ENCODE results near the gene YPEL2. TPM values are rescaled to one million over a fixed set of nuclear protein-coding genes. Genes with fewer than 3 reads are reported as not detected.
"Not testable (repeated sequence)": the region's sequence is repeated elsewhere in the genome, so short reads cannot be mapped to it uniquely, and the experiment has no call there.

The YPEL2 gene
- total RNA-seq, 2 donors from 2014 or later, result 11.6 to 20.0 TPM

DNA sequence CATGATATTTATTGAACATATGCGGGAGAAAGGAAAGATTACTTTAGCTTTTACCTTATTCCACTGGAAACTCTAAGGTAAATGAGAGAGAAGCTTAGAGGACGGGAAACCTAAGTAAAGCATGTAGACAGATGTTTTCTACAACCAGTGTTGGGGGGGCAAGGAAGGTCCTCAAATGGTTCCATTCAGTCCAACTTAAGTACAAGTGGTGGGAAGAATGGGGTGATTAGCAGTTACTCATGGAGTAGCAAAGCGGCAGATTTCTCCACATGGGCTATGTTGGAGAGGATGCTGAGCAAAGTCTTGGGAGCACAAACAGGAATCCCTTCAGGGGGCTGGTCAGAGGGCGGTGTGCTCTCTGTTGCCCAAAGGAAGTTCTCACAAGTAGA, 78.6 kb downstream of the YPEL2 start:
- Mint-ChIP-seq H3K9me3 (peaks cover 3% of the 10 kb centered on the region), H3K27me3 (no peaks in the 10 kb centered on the region), H3K27ac (no peak overlapping the region), H3K4me3 (no peak overlapping the region), H3K36me3 (ENCODE audit: low read depth) (no peaks in the 10 kb centered on the region), H3K4me1 (no peaks in the 10 kb centered on the region)
- no peak for ATAC-seq (replicated peaks)

DNA sequence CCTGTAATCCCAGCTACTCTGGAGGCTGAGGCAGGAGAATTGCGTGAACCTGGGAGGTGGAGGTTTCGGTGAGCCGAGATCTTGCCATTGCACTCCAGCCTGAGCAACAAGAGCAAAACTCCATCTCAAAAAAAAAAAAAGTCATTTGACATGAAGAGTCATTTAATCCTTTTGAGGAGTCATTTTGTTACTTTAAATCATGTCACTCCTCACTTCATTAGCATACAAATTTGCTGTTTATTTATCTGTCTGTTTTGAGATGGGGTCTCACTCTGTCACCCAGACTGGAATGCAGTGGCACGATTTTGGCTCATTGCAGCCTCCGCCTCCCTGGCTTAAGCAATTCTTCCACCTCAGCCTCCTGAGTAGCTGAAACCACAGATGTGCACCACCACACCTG, 81.0 kb downstream of the YPEL2 start:
- not testable (repeated sequence) for H3K27ac Mint-ChIP-seq; H3K4me3 Mint-ChIP-seq; H3K9me3 Mint-ChIP-seq; H3K27me3 Mint-ChIP-seq; H3K36me3 Mint-ChIP-seq (ENCODE audit: low read depth); H3K4me1 Mint-ChIP-seq
- ATAC-seq (replicated peaks), result peak; percentile 23

DNA sequence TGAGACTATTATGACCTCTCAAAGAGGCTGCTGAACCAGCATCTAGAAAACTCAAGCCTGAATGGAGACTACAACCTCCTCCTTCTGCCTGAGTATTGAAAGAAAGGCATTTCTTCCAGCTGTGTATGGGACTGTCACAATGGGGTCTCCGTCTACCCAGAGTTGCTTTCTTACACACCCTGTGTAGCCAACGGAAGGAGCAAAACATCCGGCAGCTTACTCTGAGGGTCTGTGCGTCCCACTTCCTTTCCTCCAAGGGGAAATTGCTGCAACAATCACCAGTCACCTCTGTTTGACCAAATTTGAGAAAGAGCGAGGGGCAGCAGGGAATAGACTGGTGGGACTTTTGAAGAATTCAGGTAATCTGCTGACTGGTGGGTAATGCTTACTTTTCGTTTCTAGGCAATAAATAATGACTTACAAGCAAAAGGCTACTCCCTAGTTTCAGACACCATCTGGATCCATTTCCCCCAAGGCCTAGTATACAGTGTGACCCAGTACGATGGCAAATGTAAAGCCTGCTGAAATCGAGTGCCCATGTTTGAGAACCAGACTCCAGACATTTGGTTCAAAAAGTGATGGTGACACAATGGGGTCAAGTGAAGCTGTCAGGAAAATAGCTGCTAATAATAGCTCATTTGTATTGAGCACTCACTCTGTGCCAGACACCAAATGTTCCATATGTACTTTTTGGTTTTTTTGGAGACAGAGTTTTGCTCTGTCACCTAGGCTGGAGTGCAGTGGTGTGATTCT, 81.7 kb downstream of the YPEL2 start:
- no peaks in the 10 kb centered on the region for H3K36me3 Mint-ChIP-seq (ENCODE audit: low read depth)
- H3K27ac Mint-ChIP-seq, result no peak overlapping the region
- ATAC-seq (replicated peaks), result no peak
- H3K4me3 Mint-ChIP-seq, result no peak overlapping the region
- no peaks in the 10 kb centered on the region for H3K27me3 Mint-ChIP-seq
- H3K4me1 Mint-ChIP-seq, result no peaks in the 10 kb centered on the region
- H3K9me3 Mint-ChIP-seq, result peaks cover 3% of the 10 kb centered on the region

DNA sequence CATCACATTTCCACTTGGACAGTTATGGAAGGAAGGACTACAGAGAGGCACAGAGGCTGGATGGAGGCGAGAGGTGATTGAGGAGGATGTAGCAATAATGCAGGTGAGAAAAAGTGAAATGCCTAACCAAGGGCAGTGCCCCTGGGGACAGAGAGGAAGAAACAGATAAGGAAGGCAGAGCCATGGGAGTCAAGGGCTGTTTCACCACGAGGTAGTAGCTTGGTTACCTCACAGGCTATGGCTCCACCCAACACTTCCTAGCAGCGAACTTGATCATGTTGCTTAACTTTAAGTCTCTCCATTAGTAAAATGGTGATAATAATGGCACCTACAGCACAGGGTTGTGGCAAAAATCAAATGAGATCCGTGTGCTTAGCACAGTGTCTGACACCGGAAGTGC, 83.9 kb downstream of the YPEL2 start:
- H3K4me3 Mint-ChIP-seq, result no peak overlapping the region
- H3K4me1 Mint-ChIP-seq, result no peaks in the 10 kb centered on the region
- no peaks in the 10 kb centered on the region for H3K9me3 Mint-ChIP-seq
- no peak overlapping the region for H3K27ac Mint-ChIP-seq
- no peaks in the 10 kb centered on the region for H3K27me3 Mint-ChIP-seq
- H3K36me3 Mint-ChIP-seq (ENCODE audit: low read depth), result no peaks in the 10 kb centered on the region
- no peak for ATAC-seq (replicated peaks)

DNA sequence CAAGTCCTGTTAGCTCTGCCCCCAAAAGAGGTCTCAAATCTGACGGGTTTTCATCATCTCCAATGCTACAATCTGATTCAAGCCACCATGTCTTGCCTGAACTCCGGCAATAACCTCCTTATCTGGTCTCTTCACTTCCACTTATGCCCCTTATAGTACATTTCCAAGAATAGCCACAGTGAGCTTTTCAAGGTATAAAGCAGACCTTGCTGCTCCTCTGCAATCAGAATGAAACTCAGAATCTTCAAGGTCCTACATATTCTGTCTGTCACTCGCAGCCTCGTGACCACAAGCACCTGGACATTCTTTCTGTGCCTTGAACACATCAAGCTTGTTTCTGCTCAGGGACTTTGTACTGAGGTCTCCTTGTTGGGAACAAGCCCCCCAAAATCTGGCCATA, 84.7 kb downstream of the YPEL2 start:
- H3K9me3 Mint-ChIP-seq, result no peaks in the 10 kb centered on the region
- H3K27me3 Mint-ChIP-seq, result no peaks in the 10 kb centered on the region
- ATAC-seq (replicated peaks), result peak; percentile 64
- no peak overlapping the region for H3K4me3 Mint-ChIP-seq
- no peak overlapping the region for H3K27ac Mint-ChIP-seq
- H3K36me3 Mint-ChIP-seq (ENCODE audit: low read depth), result no peaks in the 10 kb centered on the region
- H3K4me1 Mint-ChIP-seq, result no peaks in the 10 kb centered on the region

DNA sequence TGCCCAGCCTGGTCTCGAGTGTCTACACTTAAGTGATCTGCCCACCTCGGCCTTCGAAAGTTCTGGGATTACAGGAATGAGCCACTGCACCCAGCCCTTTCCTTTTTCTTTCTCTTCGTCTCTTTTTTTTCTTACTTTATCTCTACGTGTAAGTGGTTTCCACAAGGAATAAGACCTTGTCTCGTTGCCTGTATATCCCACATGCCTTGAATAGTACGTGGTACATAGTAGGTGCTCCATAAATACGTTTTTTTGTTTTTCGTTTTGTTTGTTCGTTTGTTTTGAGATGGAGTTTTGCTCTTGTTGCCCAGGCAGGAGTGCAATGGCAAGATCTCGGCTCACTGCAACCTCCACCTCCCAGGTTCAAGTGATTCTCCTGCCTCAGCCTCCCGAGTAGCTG, 86.0 kb downstream of the YPEL2 start:
- H3K27me3 Mint-ChIP-seq, result no peaks in the 10 kb centered on the region
- H3K36me3 Mint-ChIP-seq (ENCODE audit: low read depth), result no peaks in the 10 kb centered on the region
- no peak overlapping the region for H3K4me3 Mint-ChIP-seq
- no peaks in the 10 kb centered on the region for H3K9me3 Mint-ChIP-seq
- no peak for ATAC-seq (replicated peaks)
- H3K4me1 Mint-ChIP-seq, result no peaks in the 10 kb centered on the region
- H3K27ac Mint-ChIP-seq, result peak overlapping the region; percentile 64

DNA sequence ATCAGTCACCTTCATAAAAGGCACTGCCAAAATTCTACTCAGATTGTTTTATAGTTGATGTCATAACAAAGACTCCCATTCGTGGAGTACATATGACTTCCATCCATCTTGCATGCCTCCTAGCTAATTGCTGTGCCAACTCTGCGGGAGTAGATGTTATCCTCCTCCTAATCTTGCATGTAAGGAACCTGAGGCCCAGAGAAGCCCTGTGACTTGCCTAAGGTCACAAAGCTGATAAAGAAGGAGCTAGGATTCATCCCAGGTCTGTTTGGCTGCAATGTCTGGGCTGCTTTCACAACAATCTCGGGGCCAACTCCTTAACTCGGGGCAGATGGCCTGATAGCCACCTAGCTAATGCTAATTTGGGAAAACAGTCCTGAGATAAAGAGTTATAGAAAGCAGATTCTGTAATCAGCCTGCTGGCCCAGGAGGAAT, 87.3 kb downstream of the YPEL2 start:
- Mint-ChIP-seq H3K27ac (no peak overlapping the region), H3K4me1 (no peaks in the 10 kb centered on the region), H3K9me3 (no peaks in the 10 kb centered on the region), H3K27me3 (no peaks in the 10 kb centered on the region), H3K4me3 (no peak overlapping the region), H3K36me3 (ENCODE audit: low read depth) (no peaks in the 10 kb centered on the region)
- ATAC-seq (replicated peaks), result no peak

DNA sequence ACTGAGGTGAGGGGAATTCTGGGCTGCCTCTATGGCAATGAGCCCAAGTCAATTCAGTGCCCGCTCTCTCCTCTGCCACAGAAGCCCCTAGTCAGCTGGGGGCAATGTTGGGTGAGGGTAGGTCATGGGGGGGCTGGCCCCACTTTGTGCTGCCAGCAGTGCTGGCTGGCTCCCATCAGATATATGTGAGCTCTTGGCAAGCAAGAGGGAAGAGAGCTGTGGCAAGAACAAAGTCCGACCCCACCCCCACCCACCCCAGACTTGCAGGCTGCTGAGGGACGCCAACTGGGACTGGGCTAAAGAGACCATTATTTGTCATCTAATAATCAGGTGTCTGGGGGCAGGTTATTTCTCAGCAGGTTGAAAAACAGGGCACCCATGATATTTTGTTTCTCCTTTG, 89.4 kb downstream of the YPEL2 start:
- H3K36me3 Mint-ChIP-seq (ENCODE audit: low read depth), result no peaks in the 10 kb centered on the region
- no peak overlapping the region for H3K4me3 Mint-ChIP-seq
- no peaks in the 10 kb centered on the region for H3K27me3 Mint-ChIP-seq
- no peaks in the 10 kb centered on the region for H3K4me1 Mint-ChIP-seq
- ATAC-seq (replicated peaks), result no peak
- no peaks in the 10 kb centered on the region for H3K9me3 Mint-ChIP-seq
- H3K27ac Mint-ChIP-seq, result no peak overlapping the region

DNA sequence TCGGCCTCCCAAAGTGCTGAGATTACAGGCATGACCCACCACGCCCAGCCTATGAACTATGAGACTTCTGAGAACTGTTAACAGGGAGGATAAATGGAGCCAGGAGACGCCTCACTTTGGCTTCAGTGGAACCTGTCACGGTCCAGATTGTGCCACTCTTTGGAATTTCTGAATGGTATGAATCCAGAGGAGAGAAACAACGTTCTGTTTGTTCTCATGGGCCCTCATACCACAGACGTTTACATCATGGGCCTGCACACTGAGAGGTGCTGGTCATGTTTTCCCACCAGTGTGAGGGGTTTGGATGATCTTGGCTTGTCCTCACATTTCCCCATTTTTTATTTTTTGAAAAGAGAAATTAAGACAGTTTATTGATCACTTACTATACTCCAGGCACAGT, 90.3 kb downstream of the YPEL2 start:
- H3K27ac Mint-ChIP-seq, result no peak overlapping the region
- no peak for ATAC-seq (replicated peaks)
- no peaks in the 10 kb centered on the region for H3K9me3 Mint-ChIP-seq
- no peak overlapping the region for H3K4me3 Mint-ChIP-seq
- H3K4me1 Mint-ChIP-seq, result no peaks in the 10 kb centered on the region
- H3K36me3 Mint-ChIP-seq (ENCODE audit: low read depth), result no peaks in the 10 kb centered on the region
- no peaks in the 10 kb centered on the region for H3K27me3 Mint-ChIP-seq

DNA sequence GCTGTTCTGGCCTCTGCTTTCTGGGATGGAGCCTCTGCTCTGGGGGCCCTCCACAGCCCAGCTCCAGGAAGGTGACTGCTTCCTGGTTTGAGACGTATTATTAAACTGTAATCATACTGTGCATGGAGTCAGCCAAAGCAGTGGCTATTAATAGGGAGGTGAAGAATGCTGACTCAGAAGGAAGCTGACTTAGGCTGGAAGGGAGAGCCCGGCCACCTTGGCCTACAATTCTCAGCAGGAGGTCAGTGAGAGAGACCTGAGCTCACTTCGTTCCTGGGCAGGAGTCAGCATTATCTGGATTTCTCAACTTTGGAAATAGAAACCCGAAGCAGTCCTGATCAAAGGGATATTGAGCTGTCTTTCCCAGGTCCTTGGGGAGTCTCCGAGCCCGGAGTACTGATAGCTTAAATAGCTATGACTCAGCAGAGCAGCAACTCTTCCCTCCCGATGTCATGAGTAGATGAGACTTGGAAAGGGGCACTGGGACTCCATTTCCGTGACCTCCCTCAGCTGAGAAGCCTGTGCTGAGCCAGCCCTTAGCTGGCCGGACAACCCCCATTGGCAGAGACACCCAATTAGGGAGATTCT, 91.8 kb downstream of the YPEL2 start:
- no peak overlapping the region for H3K27ac Mint-ChIP-seq
- no peak for ATAC-seq (replicated peaks)
- H3K36me3 Mint-ChIP-seq (ENCODE audit: low read depth), result no peaks in the 10 kb centered on the region
- no peaks in the 10 kb centered on the region for H3K27me3 Mint-ChIP-seq
- no peak overlapping the region for H3K4me3 Mint-ChIP-seq
- no peaks in the 10 kb centered on the region for H3K4me1 Mint-ChIP-seq
- H3K9me3 Mint-ChIP-seq, result no peaks in the 10 kb centered on the region

DNA sequence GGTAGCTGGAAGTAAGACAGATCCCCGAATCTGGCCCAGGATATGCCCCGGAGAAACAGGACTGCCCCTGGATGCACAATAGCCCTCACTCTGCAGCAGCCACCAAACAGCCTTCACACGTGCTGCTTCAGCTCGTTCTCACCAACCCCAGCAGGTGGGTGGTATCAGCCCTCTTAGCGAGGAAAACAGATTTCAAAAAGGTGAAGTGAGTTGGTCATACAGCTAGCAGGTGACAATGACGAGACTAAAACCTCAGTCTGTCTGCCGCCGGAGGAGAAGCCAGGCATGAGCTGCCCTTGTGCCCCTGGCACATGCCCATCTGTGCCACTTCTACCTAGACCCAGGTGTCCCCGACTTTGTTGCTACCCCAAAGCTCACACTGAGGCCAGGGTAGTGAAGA, 92.4 kb downstream of the YPEL2 start:
- Mint-ChIP-seq H3K4me1 (no peaks in the 10 kb centered on the region), H3K9me3 (no peaks in the 10 kb centered on the region), H3K27ac (no peak overlapping the region), H3K27me3 (no peaks in the 10 kb centered on the region), H3K4me3 (no peak overlapping the region), H3K36me3 (ENCODE audit: low read depth) (no peaks in the 10 kb centered on the region)
- ATAC-seq (replicated peaks), result no peak

DNA sequence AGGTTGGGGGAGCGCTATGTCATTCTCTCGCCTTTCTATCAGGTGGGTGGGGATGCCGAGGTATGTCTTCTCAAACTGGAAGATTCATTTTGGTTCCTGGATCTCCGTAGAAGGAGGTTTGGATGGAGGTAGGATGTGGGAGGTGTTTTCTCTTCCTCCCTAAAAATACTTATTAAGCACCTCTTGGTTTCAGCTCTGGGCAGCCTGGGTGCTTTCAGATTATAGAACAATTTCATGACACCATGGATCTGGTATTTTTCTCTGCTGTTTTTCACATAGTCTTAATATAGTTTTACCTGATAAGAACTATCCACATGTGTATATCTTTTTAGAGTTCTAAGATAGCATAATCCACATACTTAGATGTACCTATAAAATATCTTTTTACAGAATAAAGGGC, 92.9 kb downstream of the YPEL2 start:
- Mint-ChIP-seq H3K36me3 (ENCODE audit: low read depth) (no peaks in the 10 kb centered on the region), H3K4me1 (no peaks in the 10 kb centered on the region), H3K4me3 (no peak overlapping the region), H3K27me3 (no peaks in the 10 kb centered on the region), H3K27ac (no peak overlapping the region), H3K9me3 (no peaks in the 10 kb centered on the region)
- no peak for ATAC-seq (replicated peaks)

DNA sequence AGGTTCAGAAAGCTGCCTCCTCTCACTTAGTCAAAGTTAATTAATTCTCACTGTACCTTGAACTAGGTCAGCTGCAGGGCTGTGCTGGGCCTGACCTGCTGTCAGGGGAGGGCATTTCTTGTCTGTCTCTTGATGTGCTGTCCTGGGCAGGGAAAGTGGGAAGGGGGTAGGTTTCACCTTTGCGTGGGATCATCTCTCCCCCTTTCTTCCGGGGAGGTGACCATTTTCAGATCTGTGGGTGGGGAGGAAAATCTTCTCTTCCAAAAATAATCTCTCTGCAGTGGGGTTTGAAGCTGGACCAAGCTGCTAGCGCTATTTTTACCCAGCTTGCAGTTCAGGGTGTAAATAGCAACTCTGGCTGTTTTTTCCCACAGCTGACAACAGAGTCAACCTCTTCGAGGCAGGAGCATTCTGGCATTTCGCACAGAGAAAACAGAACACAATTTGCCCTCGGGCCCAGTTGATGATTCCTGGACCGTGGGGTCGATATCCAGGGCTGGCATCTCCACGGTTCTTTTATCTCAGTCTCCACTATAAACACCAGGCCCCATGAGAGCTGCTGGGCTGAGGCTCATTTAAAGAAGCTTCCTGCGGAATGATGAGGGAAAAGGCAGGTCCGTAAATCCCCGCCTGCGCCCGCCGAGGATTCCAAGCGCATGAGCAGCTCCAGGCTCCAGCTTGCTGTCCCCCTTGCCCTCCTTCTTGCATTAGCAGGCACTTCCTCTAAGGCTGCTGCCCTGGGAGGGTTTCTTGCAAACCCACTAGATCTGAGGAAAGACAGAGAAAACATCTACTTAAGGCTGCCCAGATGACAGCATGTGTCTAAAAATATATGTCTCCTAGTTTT, 93.9 kb downstream of the YPEL2 start:
- Mint-ChIP-seq H3K4me1 (no peaks in the 10 kb centered on the region), H3K4me3 (no peak overlapping the region), H3K27ac (peak overlapping the region; percentile 12), H3K9me3 (no peaks in the 10 kb centered on the region), H3K36me3 (ENCODE audit: low read depth) (no peaks in the 10 kb centered on the region), H3K27me3 (no peaks in the 10 kb centered on the region)
- ATAC-seq (replicated peaks), result no peak

DNA sequence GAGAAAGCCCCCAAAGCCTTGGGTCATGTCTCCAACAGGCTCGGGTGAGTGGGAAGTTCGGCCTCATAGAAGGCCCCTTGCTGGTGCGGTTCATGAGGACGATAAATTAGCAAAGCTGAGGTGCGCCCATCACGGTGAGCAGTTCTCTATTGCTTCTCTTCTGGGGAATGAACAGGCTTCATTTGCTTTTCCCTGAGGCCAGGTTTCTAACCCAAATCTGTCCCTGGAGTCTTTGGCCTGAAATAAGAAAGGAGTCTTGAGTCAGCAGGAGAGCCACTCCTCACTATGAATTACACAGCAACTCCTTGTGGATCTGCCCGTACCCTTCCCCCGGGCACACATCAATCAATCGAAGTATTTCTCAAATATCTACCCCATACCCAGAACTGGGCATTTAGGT, 94.6 kb downstream of the YPEL2 start:
- H3K4me3 Mint-ChIP-seq, result no peak overlapping the region
- no peaks in the 10 kb centered on the region for H3K4me1 Mint-ChIP-seq
- peak overlapping the region; percentile 58 for H3K27ac Mint-ChIP-seq
- H3K36me3 Mint-ChIP-seq (ENCODE audit: low read depth), result no peaks in the 10 kb centered on the region
- H3K27me3 Mint-ChIP-seq, result no peaks in the 10 kb centered on the region
- no peaks in the 10 kb centered on the region for H3K9me3 Mint-ChIP-seq
- no peak for ATAC-seq (replicated peaks)

DNA sequence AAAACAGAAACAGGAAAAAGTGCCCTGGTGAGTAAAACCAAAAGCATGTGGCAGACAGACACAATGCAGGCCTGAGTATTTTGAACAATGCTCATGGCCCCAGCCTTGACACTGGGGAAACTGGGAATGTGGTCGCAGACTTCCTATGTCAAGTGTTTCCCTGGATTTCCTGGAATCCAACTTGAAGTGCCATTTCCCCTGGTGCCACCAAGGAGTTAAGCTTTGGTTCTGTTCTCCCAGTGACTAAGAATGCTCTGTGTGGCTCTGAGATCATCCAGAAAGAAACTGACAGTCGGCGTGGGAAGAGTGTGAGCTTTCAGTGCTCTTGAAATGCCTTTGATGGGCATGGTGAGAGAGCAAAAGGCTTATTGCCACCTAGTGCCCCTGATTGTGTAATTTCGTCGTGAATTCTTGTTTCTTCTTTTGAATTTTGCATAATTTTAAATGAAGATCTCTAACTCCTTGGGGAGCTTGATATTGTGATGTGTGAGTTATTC, 96.0 kb downstream of the YPEL2 start:
- Mint-ChIP-seq H3K4me1 (peaks cover 6% of the 10 kb centered on the region), H3K27me3 (peaks cover 4% of the 10 kb centered on the region), H3K4me3 (peak overlapping the region; percentile 40), H3K9me3 (peaks cover 3% of the 10 kb centered on the region), H3K36me3 (ENCODE audit: low read depth) (no peaks in the 10 kb centered on the region), H3K27ac (peak overlapping the region; percentile 51)
- peak; percentile 99 for ATAC-seq (replicated peaks)
